ENCODE measurements around the gene IRAK2.
"Not testable (repeated sequence)": the region's sequence is repeated elsewhere in the genome, so short reads cannot be mapped to it uniquely, and the experiment has no call there.

IRAK2 gene

DNA sequence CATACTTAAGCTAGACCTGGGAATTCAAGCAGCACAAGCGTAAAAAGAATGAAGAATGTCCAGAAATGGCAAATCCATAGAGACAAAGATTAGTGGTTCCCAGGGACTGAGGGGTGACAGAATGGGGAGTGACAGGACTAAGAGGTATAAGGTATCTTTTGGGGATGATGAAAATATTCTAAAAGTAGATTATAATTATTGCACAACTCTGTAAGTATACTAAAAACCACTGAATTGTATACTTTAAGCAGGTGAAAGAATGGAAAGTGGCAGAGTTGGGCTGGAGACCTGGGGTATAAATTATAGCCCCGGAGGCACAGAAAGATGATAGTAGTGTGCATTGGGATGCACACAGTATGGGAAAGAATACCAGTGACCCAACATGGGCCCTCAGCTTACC, 43.7 kb upstream of the IRAK2 start:
- H3K4me3 ChIP-seq (ENCODE audit: low read depth, low read length) = no peak overlapping the region
- no peak for DNase-seq (ENCODE audit: low read depth)
- TF ChIP-seq, protein P1, sequence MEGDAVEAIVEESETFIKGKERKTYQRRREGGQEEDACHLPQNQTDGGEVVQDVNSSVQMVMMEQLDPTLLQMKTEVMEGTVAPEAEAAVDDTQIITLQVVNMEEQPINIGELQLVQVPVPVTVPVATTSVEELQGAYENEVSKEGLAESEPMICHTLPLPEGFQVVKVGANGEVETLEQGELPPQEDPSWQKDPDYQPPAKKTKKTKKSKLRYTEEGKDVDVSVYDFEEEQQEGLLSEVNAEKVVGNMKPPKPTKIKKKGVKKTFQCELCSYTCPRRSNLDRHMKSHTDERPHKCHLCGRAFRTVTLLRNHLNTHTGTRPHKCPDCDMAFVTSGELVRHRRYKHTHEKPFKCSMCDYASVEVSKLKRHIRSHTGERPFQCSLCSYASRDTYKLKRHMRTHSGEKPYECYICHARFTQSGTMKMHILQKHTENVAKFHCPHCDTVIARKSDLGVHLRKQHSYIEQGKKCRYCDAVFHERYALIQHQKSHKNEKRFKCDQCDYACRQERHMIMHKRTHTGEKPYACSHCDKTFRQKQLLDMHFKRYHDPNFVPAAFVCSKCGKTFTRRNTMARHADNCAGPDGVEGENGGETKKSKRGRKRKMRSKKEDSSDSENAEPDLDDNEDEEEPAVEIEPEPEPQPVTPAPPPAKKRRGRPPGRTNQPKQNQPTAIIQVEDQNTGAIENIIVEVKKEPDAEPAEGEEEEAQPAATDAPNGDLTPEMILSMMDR (IDR thresholded peaks at IDR 0.05; ENCODE audit: low read depth, low read length) = no peak
- TF ChIP-seq MYC (IDR thresholded peaks at IDR 0.05; ENCODE audit: low read depth, low read length) (no peak), POLR2A (IDR thresholded peaks at IDR 0.05; ENCODE audit: extremely low read depth, insufficient read length) (no peak)
- TF ChIP-seq, protein P2, sequence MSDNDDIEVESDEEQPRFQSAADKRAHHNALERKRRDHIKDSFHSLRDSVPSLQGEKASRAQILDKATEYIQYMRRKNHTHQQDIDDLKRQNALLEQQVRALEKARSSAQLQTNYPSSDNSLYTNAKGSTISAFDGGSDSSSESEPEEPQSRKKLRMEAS (IDR thresholded peaks at IDR 0.05; ENCODE audit: low read depth, low read length) = no peak

DNA sequence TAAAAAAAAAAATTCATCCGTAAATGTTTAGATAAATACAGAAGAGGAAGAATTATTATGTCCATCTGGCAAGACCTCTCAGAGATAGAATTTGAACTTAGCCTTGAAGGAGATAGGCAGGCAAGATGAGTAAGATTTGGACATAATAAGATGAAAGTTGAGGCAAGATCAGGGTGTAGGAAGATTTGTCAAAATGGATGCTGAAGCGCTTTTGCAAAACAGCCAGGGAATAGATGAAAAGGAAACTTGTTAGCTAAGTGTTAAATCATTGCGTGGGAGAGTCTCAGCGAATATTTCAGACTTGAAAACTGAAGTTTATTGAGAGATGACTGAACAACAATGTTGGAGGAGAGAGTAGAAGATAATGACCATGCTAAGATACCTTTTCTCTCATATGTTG, 42.0 kb upstream of the IRAK2 start:
- H3K4me3 ChIP-seq (ENCODE audit: low read depth, low read length) = no peak overlapping the region
- DNase-seq (ENCODE audit: low read depth) = no peak
- no peak for TF ChIP-seq MYC (IDR thresholded peaks at IDR 0.05; ENCODE audit: low read depth, low read length)
- TF ChIP-seq, protein P2 (IDR thresholded peaks at IDR 0.05; ENCODE audit: low read depth, low read length) = no peak
- no peak for TF ChIP-seq POLR2A (IDR thresholded peaks at IDR 0.05; ENCODE audit: extremely low read depth, insufficient read length)
- TF ChIP-seq, protein P1 (IDR thresholded peaks at IDR 0.05; ENCODE audit: low read depth, low read length) = no peak

DNA sequence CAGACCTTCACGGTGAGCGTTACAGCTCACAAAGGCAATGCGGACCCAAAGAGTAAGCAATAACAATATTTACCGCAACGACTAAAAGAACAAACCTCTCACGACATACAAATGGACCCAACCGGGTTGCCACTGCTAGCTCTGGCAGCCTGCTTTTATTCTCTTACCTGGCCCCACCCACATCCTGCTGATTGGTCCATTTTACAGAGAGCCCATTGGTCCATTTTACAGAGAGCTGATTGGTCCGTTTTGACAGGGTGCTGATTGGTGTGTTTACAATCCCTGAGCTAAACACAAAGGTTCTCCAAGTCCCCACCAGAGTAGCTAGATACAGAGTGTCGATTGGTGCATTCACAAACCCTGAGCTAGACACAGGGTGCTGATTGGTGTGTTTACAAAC, 28.8 kb upstream of the IRAK2 start:
- DNase-seq (ENCODE audit: low read depth); H3K4me3 ChIP-seq (ENCODE audit: low read depth, low read length): not testable (repeated sequence)

DNA sequence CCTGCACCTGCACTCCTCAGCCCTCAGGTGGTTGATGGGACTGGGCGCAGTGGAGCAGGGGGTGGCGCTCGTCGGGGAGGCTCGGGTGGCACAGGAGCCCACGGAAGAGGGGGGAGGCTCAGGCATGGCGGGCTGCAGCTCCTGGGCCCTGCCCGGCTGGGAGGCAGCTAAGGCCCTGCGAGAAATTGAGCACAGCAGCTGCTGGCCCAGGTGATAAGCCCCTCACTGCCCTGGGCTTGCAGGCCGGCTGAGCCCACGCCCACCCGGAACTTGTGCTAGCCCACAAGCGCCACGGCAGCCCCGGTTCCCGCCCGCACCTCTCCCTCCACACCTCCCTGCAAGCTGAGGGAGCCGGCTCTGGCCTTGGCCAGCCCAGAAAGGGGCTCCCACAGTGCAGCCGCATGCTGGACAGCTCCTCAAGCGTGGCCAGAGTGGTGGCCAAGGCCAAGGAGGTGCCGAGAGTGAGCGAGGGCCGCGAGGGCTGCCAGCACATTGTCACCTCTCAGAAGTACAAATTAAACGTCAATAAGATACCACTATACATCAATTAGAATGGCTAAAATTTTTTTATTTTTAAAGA, 28.2 kb upstream of the IRAK2 start:
- no peak for DNase-seq (ENCODE audit: low read depth)
- no peak overlapping the region for H3K4me3 ChIP-seq (ENCODE audit: low read depth, low read length)
- TF ChIP-seq, protein P2 (IDR thresholded peaks at IDR 0.05; ENCODE audit: low read depth, low read length) = no peak

DNA sequence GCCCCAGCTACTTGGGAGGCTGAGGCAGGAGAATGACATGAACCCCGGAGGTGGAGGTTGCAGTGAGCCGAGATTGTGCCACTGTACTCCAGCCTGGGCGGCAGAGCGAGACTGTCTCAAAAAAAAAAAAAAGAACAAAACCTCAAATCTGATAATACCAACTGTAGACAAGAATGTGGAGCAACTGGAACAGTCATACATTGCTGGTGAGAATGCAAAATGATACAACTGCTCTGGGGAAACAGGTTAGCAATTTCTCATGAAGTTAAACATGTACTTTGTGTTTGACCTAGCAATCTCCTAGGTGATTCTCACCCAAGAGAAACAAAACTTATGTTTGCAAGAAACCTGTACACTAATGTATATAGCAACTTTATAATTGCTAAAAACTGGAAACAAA, 27.5 kb upstream of the IRAK2 start:
- H3K4me3 ChIP-seq (ENCODE audit: low read depth, low read length) = no peak overlapping the region
- peak; percentile 15 for DNase-seq (ENCODE audit: low read depth)
- TF ChIP-seq, protein P1 (IDR thresholded peaks at IDR 0.05; ENCODE audit: low read depth, low read length) = no peak
- TF ChIP-seq, protein P2 (IDR thresholded peaks at IDR 0.05; ENCODE audit: low read depth, low read length) = no peak
- no peak for TF ChIP-seq POLR2A (IDR thresholded peaks at IDR 0.05; ENCODE audit: extremely low read depth, insufficient read length)
- TF ChIP-seq MYC (IDR thresholded peaks at IDR 0.05; ENCODE audit: low read depth, low read length) = no peak

DNA sequence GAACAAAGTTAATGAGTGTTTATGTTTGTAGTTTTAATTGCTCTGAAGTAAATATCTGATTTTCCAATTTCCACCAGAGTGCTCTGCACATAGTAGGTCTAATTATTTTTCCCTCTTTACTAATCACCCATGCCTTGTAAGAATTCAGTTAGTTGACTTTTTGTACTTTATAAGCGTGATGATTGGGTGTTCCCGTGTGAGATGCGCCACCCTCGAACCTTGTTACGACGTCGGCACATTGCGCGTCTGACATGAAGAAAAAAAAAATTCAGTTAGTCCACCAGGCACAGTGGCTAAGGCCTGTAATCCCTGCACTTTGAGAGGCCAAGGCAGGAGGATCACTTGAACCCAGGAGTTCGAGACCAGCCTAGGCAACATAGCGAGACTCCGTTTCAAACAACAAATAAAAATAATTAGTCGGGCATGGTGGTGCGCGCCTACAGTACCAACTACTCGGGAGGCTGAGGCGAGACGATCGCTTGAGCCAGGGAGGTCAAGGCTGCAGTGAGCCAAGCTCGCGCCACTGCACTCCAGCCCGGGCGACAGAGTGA, 23.6 kb upstream of the IRAK2 start:
- H3K4me3 ChIP-seq (ENCODE audit: low read depth, low read length) = peak overlapping the region; percentile 68
- TF ChIP-seq, protein P2 (IDR thresholded peaks at IDR 0.05; ENCODE audit: low read depth, low read length) = no peak
- TF ChIP-seq POLR2A (IDR thresholded peaks at IDR 0.05; ENCODE audit: extremely low read depth, insufficient read length) (no peak), MYC (IDR thresholded peaks at IDR 0.05; ENCODE audit: low read depth, low read length) (no peak)
- TF ChIP-seq, protein P1 (IDR thresholded peaks at IDR 0.05; ENCODE audit: low read depth, low read length) = no peak
- DNase-seq (ENCODE audit: low read depth) = peak; percentile 45
